Measurements from ENCODE around the gene INSIG1. TPM values are rescaled to one million over a fixed set of nuclear protein-coding genes. Genes with fewer than 3 reads are reported as not detected.

The INSIG1 gene
- total RNA-seq, 1 experiment from 2014 or later, result 183 TPM

GRCh38 chr7:155266440-155266839 lies 31.2 kb upstream of the INSIG1 start:
- no peak for DNase-seq (ENCODE audit: low spot score)

GRCh38 chr7:155267023-155267422 lies 30.7 kb upstream of the INSIG1 start:
- no peak for DNase-seq (ENCODE audit: low spot score)

GRCh38 chr7:155267436-155267835 lies 30.2 kb upstream of the INSIG1 start:
- no peak for DNase-seq (ENCODE audit: low spot score)

GRCh38 chr7:155268211-155268610 lies 29.5 kb upstream of the INSIG1 start:
- DNase-seq (ENCODE audit: low spot score), result no peak

- DNase-seq (ENCODE audit: low spot score), result no peak
These were observed 28.6 kb upstream of the INSIG1 start for GRCh38 chr7:155268921-155269650.

- no peak for DNase-seq (ENCODE audit: low spot score)
These were observed 27.7 kb upstream of the INSIG1 start for GRCh38 chr7:155269766-155270585.

GRCh38 chr7:155270861-155271260 lies 26.8 kb upstream of the INSIG1 start:
- DNase-seq (ENCODE audit: low spot score), result no peak

GRCh38 chr7:155274633-155275355 lies 22.9 kb upstream of the INSIG1 start:
- no peak for DNase-seq (ENCODE audit: low spot score)

GRCh38 chr7:155276042-155276799 lies 21.5 kb upstream of the INSIG1 start:
- DNase-seq (ENCODE audit: low spot score), result no peak

GRCh38 chr7:155276800-155277375 lies 20.8 kb upstream of the INSIG1 start:
- DNase-seq (ENCODE audit: low spot score), result no peak

GRCh38 chr7:155277385-155277994 lies 20.2 kb upstream of the INSIG1 start:
- DNase-seq (ENCODE audit: low spot score), result no peak

GRCh38 chr7:155278921-155279320 lies 18.8 kb upstream of the INSIG1 start:
- DNase-seq (ENCODE audit: low spot score), result no peak

- DNase-seq (ENCODE audit: low spot score), result no peak
These were observed 17.8 kb upstream of the INSIG1 start for GRCh38 chr7:155279787-155280445.

- no peak for DNase-seq (ENCODE audit: low spot score)
These were observed 17.0 kb upstream of the INSIG1 start for GRCh38 chr7:155280446-155281397.

GRCh38 chr7:155281398-155281969 lies 16.2 kb upstream of the INSIG1 start:
- no peak for DNase-seq (ENCODE audit: low spot score)

GRCh38 chr7:155282671-155283070 lies 15.0 kb upstream of the INSIG1 start:
- DNase-seq (ENCODE audit: low spot score), result no peak

- DNase-seq (ENCODE audit: low spot score), result no peak
These were observed 14.0 kb upstream of the INSIG1 start for GRCh38 chr7:155283565-155284194.
